GM21529 (cell line): ENCODE measurements around the gene ZNF691.
"Not testable (repeated sequence)": the region's sequence is repeated elsewhere in the genome, so short reads cannot be mapped to it uniquely, and the experiment has no call there.

Source experiments
- ATAC-seq: cut with Tn5 transposase; IDR thresholded peaks from one replicate; pipeline ENCODE4 v1.9.1; 2021; ENCODE audit not compliant: unreplicated experiment

Gene ZNF691, protein sequence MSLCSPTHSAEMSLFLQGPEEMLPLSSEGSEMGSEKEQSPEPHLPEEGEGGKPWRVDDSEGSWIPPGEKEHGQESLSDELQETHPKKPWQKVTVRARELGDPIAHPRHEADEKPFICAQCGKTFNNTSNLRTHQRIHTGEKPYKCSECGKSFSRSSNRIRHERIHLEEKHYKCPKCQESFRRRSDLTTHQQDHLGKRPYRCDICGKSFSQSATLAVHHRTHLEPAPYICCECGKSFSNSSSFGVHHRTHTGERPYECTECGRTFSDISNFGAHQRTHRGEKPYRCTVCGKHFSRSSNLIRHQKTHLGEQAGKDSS

DNA sequence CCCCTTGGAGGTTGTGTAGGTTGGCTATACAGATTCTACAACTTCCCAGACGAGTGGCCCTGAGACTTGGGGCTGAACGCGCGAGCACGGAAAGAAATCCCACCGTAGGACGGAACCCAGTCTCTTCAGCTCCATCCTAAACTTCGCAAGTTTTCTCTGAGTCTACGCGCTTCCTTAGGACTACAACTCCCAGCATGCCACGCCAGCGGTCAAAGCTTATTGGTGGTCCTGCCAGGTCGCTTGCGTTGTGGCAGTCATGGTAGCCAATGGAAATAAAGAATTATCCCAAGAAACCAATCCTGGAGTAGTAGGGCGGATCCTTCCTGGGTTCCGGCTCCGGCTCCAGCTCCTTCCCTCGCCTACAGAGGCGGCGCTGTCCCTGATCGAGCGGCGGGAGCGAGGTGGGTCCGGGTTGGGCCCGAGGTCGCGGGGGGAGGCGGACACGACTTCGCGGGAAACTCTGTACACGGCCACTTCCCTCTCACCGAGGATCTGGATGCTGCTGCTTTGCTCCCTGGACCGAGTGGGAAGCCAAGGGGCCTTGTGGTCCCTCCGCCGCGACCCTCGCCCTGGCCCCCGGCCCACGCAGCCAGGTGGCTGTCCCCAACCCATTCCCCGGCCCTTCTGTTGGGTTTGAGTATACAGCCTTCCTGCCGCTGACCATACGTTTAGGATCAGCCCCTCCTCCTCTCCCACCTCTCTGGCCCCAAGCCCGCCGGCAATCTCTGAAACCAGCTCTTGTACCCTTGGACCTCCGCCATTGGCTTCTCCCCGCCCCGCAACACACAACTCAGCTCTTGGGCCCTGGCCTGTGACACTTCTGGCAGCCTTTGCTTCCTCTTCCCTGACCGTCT is at the start of gene ZNF691:
ZNF691 (plus strand) TSS at position 357 of the 854 bp plus-strand sequence. CDS start 3,046 bp downstream, outside the sequence.
- peak; percentile 89 for ATAC-seq

DNA sequence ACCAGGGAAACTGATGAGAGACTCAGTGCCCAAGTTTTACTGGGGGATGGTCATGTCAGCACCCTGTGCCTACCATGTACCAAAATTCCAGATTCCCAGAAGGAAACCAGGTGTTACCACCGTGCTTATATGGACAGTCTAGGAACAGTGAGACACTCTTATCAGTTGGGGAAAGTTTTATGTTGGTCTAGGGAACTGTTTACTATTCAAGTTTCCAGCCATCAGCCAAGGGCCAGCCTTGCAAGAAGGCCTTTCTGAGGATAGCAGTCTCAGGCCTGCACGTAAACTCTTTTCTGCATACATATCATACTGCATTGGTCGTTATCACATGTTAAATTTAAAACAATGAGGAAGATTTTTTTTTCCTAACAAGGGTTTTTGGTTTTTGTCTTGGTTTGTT is 49.0 kb upstream of the ZNF691 start:
- no peak for ATAC-seq

DNA sequence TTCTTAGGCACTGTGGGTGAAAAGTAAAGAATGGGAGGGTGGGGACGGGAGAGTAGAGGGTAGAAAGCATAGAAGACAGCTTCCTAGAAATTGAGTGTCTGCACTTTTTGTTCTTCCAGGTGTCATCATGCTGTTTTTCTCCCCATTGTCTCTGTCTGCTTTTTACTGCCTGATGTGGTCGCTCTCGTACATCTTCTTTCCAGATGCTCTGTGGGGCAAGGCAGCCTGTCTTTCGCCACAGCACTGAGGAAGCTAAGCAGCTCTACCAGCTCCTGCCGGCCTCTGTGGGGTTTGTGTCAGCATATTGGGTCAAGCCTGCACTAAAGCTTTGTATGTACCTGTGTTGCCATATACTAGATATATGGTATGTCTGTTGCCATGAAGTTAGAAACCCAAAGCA is 48.4 kb upstream of the ZNF691 start:
- ATAC-seq = no peak

DNA sequence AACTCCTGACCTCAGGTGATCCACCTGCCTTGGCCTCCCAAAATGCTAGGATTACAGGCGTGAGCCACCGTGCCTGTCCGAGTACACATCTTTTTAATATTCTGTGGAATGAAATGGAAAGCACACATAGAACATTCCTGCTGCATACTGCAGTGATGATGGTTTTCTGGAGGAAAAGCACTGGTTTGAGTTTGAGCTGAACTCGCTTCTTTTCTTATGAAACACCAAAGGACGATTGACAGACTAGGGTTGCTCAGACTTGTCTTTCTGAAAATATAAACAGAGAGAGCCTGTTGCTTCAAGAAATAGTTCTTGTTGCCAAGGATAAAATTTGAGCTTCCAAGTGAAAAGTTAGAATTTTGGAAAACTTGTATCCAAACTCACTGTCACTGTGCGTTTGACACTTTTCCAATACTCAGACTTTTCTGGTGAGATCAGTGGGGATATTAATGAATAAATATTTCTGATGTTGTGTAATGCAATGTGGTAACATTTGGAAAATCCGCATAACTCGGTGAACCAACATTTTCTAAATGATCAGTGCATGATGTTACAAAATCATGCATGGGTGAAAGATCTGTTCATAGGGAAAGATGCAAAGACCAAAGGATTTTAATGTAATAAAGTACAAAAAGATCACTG is 44.5 kb upstream of the ZNF691 start:
- no peak for ATAC-seq

DNA sequence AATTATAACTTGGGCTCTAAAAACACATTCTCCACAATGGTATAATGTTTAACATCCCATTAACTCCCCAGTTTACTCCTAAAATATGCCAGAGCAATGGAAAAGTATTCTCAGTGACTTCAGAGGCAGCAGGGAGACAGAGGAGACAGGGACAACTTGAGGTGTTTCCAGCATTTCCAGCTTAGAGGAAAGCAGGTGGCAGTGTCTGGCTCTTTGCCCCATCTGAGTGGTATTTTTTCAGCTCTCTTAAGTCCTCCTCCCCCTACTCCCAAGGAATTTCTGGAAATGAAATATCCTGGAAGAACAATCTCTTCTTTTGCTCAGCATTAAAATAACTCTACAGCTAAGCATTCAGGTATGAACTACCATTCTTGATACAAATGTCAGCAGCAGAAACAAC is 40.2 kb upstream of the ZNF691 start:
- ATAC-seq = no peak

DNA sequence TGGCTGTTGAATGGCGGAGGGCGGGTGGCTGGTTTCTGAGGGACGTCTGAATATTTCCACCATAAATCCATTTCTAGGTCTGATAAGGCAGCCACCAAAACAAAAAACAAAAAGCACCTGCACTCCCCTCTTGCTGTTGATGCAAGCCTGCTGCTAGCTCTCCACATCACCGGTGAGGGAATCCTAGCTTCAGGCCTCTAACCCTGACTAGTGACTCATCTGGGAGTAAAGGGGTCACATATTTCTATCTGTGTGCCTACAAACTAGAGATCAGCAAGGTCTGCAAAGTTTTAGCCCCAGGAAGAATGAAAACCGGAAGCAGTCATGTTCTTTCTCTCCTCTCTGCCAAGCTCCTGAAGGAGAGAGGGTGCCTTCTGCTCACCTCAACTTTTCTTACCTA is 39.8 kb upstream of the ZNF691 start:
- no peak for ATAC-seq

DNA sequence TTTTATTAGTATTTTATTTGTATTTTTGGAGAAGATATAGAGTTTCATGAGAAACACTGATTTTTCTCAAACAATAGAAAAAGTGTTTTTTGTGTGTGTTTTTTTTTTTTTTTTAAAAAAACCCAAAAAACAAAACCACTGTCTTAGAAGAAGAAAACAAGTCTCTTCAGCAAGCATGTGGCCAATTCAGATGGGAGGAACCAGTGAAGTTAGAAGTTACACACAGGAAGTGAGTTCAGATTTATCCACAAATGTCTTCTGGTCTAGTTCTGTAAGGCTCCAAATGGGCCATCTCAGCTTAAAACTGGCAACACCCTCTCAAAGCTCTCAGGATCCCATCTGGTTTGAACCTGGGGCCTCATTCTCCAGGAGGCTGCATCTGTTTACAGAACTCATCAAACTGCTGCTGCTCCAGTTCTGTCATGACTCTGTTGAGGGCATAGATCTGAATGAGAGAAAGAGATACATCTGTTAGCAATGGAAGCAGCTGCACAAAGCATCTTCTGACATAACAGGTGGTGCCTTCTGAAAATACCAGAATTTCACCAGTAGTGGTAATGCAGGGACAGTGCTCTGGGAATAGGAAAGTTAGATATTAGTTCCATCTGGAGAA is 39.3 kb upstream of the ZNF691 start:
- no peak for ATAC-seq

DNA sequence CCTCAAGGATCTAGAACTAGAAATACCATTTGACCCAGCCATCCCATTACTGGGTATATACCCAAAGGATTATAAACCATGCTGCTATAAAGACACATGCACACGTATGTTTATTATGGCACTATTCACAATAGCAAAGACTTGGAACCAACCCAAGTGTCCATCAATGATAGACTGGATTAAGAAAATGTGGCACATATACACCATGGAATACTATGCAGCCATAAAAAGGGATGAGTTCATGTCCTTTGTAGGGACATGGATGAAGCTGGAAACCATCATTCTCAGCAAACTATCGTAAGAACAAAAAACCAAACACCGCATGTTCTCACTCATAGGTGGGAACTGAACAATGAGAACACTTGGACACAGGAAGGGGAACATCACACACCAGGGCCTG is 31.6 kb upstream of the ZNF691 start:
- ATAC-seq = not testable (repeated sequence)

DNA sequence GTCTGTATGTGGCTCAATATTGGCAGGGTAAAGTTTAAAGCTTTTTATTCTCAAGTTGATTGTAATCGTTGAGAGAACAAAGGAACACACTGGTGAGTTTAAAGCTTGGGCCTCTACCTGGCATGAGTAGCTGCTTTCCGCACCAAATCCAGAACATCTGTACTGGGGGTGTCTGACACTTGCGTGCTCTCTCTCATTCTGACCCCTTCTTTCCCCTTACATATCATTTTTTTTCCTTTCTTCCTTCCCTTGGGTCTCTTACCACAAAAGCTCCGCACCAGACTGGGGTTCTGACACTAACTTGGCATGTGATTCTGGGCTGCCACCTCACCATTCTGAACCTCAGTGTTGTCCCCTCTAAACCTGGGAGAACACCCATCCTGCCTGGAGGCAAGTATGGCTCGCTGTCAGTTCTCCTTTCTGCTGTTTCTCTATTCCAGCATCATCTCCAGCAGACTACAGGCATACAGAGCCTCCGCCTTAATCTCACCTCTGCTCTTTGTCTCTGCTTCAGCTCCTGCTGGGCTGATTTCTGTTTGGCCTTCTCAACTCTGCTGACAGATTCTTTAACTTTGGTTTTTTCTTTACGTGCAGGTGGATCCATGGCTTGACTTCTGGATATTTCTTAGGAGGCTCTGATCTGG is 30.4 kb upstream of the ZNF691 start:
- no peak for ATAC-seq

DNA sequence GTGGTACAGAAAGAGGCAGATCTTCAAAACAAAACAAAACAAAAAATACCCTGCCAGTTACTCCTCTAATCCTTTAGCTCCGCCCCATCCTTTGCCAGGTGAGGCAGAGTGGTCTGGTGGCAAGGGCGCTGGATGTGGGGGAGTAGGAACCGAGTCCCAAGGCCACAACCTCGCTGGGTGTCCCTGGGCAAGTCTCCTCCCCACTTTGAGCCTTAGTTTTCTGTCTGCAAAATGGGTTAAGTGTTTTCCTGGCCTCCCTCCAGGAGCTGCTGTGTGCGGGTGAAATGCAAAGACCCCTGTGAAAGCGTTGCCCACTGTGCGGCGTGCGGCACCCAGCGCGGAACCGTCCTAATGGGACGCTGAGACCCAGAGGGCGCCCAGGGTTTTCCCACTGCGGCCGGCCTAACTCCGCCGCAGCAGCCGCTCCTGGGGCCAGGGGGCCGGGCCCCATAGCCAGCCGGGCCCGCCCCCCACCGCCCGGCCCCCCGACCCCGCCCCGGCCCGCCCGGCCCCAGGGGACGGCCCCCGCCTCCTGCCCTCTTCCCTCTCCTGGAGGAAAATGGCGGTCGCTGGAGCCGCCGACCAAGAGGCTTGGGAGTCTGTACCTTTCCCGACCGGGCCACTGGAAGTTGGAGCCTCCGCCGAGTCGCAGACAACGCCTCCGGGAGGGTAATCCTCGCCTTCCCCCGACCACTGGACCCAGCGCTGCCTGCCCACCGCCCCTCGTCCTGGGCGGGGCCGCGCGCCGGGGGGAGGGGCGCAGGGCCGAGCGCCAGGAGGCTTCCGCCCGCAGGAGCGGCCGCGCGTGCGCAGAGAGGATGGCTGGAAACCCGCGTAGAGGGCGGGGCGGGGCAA is 29.6 kb upstream of the ZNF691 start, which contains the start of the genes ERMAP and SVBP:
ERMAP (plus strand) TSS at position 538 of the 855 bp plus-strand sequence. CDS start 13,327 bp downstream, outside the sequence.
SVBP (minus strand) TSS at position 813 of the 855 bp plus-strand sequence. CDS start 853 bp downstream, outside the sequence.
- ATAC-seq = peak; percentile 77

DNA sequence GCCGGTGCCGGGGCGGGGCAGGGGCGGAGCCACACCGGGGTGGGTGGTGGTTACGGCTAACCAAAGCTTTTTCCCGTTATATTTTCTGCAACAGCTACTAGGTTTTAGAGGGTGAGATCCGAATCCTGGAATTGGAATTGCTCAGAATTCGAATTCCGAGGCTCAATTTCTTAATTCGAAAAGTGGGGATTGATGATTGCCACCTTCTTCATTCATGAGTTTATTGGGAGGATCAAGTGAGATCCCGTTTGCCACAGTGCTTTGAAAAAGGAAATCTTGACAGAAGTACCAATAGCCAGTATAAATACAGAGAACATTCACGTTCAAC is 29.0 kb upstream of the ZNF691 start:
- ATAC-seq = no peak

DNA sequence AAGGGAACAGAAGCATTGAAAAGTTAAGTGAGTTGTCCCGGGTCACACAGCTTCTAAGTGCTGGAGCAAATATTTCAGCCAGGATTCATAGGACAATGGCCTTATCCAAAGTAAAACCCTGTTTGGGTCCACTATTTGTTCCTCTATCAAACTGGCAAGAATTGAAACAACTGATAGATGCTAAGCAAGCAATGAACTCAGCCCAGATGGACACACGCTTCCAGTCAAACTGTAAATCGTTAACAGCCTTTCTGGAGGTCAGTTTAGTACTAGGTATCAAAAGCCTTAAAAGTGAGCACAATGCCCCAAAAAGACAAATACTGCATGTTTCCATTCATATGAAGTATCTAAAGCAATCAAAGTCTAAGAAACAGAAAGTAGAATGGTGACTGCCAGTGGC is 28.4 kb upstream of the ZNF691 start:
- ATAC-seq = no peak

DNA sequence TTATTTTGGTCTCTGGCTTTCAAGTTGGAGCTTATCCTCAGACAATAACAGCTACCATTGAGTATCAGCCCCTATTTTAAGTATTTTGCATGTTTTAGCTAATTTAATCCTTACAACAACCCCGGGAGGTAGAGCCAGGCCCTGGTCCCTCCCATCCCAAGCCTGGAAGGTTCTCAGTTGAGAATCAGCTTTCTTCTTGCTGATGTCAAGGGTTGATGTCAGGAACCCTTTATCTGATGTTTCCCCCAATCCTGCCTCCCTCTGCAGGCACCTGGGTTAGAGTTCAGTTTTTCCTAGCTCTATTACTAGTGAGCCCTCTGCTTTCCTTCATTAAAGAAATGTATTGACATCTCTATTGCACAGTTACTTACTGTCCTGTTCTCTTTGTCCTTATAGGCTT is 25.6 kb upstream of the ZNF691 start:
- ATAC-seq = no peak

DNA sequence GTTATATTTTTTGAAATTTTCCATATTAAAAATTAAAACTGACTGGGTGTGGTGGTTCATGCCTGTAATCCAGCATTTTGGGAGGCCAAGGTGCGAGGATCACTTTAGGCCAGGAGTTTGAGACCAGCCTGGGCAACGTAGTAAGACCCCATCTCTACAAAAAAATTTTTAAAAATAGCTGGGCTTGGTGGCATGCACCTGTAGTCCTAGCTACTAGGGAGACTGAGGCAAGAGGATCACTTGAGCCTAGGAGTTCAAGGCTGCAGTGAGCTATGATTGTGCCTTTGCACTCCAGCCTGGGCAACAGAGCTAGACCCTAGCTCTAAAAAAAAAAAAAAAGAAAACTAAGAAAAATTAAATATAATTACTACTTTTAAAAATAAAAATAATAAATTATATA is 24.7 kb upstream of the ZNF691 start:
- ATAC-seq = no peak

DNA sequence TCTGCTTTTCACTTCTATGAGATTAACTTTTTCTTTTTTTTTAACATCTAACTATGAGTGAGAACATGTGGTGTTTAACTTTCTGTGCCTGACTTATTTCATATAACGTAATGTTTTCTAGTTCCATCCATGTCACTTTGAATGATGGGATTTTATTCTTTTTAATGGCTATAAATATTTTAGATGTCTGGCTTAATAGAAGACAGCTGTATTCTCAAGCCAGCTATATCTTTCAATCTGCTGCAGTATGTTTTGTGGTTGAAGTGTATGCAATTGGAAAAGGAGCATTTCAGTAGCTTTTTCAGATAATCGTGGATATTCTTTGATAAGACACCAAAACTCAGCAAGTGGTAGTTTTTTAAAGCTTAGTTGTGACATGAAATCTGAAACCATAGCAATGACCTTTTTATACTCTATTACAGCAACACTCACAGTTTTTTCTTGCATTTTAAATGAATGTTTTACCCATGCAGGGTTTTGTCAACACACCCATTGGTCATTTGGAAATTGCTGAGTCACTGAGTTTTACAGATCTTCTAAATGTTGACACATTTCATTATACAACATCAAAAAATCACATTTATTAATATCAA is 23.5 kb upstream of the ZNF691 start:
- no peak for ATAC-seq

DNA sequence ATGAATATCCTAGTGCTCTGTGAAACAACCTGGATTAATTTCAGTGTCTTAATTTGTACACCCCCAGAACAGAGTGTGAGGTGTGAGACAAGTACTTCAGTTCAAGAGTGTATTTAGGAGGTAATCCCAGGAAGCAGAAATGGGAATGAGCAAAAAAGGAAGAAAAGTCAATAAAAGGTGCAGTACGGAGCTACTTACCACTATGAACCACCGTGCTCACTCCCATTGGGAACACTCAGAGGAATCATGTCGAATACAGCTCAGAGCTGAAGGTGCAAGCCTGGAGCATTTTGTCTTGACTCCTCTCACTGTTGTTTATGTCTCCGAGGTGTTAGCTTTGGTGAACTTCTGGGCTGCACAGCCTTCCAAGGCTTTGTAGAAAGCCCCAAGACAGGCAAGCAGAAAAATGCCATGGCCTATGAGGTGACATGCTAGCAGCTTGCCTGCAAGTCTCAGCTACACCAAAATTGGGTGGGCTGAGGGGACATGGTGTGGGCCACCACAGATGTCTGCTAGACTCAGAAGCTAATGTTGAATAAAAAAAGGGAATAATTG is 21.9 kb upstream of the ZNF691 start:
- ATAC-seq = no peak

DNA sequence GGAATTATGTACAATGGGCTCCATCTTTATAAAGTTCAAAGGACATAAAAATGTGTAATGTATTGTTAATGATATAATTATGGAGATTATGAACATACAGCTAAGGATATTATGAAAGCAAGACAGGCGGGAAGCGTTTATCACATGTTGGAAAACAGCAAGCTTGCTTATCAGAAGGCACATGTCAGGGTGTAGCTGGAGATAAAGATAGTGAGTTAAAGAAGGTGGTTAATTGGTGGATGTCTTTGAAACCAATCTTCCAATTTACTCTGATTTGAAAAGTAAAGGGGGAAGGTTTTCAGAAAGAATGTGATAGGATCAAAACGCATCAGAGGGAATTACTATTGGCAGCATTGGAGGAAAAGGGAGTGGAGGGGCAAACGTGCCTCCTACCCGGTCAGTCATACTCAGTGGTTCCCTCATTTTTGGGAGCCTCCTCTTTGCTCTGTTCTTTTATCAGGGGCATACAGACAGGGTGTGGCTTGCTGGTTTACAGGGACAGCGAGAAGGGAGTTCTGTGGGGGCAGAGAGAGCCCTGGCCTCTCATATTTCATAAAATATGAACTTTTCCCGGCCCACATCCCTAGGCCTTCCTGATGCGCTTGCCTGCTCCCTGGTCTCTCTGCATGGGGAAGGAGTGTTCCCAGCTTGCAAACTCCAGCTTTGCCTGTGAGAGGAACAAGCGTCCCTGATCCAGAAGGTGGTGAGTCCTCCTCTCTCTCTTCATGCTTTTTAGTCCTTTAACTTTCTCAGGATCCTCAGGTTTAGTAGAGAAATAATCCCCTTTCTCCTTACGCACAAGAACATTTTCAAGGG is 21.2 kb upstream of the ZNF691 start:
- ATAC-seq = no peak

DNA sequence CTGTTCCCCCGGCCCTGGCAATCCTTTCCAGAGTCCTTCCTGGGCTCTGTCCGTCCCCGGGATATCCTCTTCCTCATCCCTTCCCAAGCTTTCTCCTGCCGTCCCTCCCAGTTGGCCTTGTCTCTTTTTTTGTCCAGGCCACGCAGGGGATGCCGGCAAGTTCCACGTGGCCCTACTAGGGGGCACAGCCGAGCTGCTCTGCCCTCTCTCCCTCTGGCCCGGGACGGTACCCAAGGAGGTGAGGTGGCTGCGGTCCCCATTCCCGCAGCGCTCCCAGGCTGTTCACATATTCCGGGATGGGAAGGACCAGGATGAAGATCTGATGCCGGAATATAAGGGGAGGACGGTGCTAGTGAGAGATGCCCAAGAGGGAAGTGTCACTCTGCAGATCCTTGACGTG is 15.8 kb upstream of the ZNF691 start:
- ATAC-seq = no peak
